ENCODE data around the gene PIK3CA.
"Not testable (repeated sequence)": the region's sequence is repeated elsewhere in the genome, so short reads cannot be mapped to it uniquely, and the experiment has no call there.

GRCh38 chr3:179218213-179218612, 70.1 kb downstream of the PIK3CA start:
- not testable (repeated sequence) for TF ChIP-seq POLR2A, CTCF (IDR thresholded peaks at IDR 0.05)
